ENCODE measurements around the gene HEXD. TPM values are rescaled to one million over a fixed set of nuclear protein-coding genes. Genes with fewer than 3 reads are reported as not detected.

HEXD gene
- total RNA-seq, 1 experiment from 2014 or later, result 30.0 TPM

- H3K9me2 ChIP-seq (ENCODE audit: insufficient read depth), result no peaks in the 10 kb centered on the region
- no peak overlapping the region for H2AFZ ChIP-seq
- no peaks in the 10 kb centered on the region for H3K27me3 ChIP-seq (ENCODE audit: insufficient read depth, low read depth)
- BruUV-seq (replicated peaks), result no TSS peak
- H3F3A ChIP-seq (ENCODE audit: insufficient read depth, low read depth), result no peaks in the 10 kb centered on the region
- H3K27ac ChIP-seq, result no peak overlapping the region
- H3K9me3 ChIP-seq (ENCODE audit: insufficient read depth, low read depth), result no peaks in the 10 kb centered on the region
- H3K4me3 ChIP-seq, result no peak overlapping the region
- ChIA-PET POLR2A (ENCODE audit: unreplicated experiment) (no interaction called here), CTCF (no interaction called here)
- intact Hi-C loops (cut with micrococcal nuclease; ENCODE audit: unreplicated experiment), result no loop called here
- no peaks in the 10 kb centered on the region for H3K4me1 ChIP-seq (replicated peaks; ENCODE audit: insufficient read depth)
- H3K4me2 ChIP-seq, result no peak overlapping the region
- no peaks in the 10 kb centered on the region for H4K20me1 ChIP-seq (ENCODE audit: insufficient read depth)
- no peak for DNase-seq
- no peaks in the 10 kb centered on the region for H3K36me3 ChIP-seq (ENCODE audit: low read depth)
- TF ChIP-seq CTCF (conservative IDR thresholded peaks at IDR 0.05) (no peak), EZH2 (IDR thresholded peaks at IDR 0.05; ENCODE audit: low read depth) (no peak)
- no peaks in the 10 kb centered on the region for H3K79me2 ChIP-seq (ENCODE audit: low read depth)
Measured at GRCh38 chr17:82479602-82480001, 61.5 kb downstream of the HEXD start.

GRCh38 chr17:82480318-82480717 lies 62.2 kb downstream of the HEXD start:
- no peaks in the 10 kb centered on the region for H3K79me2 ChIP-seq (ENCODE audit: low read depth)
- no peaks in the 10 kb centered on the region for H3K9me2 ChIP-seq (ENCODE audit: insufficient read depth)
- no peaks in the 10 kb centered on the region for H3F3A ChIP-seq (ENCODE audit: insufficient read depth, low read depth)
- TF ChIP-seq EZH2 (IDR thresholded peaks at IDR 0.05; ENCODE audit: low read depth) (no peak), CTCF (conservative IDR thresholded peaks at IDR 0.05) (no peak)
- no peaks in the 10 kb centered on the region for H3K9me3 ChIP-seq (ENCODE audit: insufficient read depth, low read depth)
- CTCF ChIA-PET, result no interaction called here
- no peaks in the 10 kb centered on the region for H3K4me1 ChIP-seq (replicated peaks; ENCODE audit: insufficient read depth)
- H3K27me3 ChIP-seq (ENCODE audit: insufficient read depth, low read depth), result no peaks in the 10 kb centered on the region
- H3K4me2 ChIP-seq, result no peak overlapping the region
- H3K27ac ChIP-seq, result no peak overlapping the region
- no peak for DNase-seq
- no peak overlapping the region for H2AFZ ChIP-seq
- no peaks in the 10 kb centered on the region for H3K36me3 ChIP-seq (ENCODE audit: low read depth)
- intact Hi-C loops (cut with micrococcal nuclease; ENCODE audit: unreplicated experiment), result no loop called here
- no TSS peak for BruUV-seq (replicated peaks)
- no peak overlapping the region for H3K4me3 ChIP-seq
- POLR2A ChIA-PET (ENCODE audit: unreplicated experiment), result no interaction called here
- no peaks in the 10 kb centered on the region for H4K20me1 ChIP-seq (ENCODE audit: insufficient read depth)

- no TSS peak for BruUV-seq (replicated peaks)
- no peak for DNase-seq
- Histone ChIP-seq H4K20me1 (ENCODE audit: insufficient read depth) (no peaks in the 10 kb centered on the region), H3K79me2 (ENCODE audit: low read depth) (no peaks in the 10 kb centered on the region), H3K4me1 (replicated peaks; ENCODE audit: insufficient read depth) (no peaks in the 10 kb centered on the region), H3K4me3 (no peak overlapping the region), H3K9me3 (ENCODE audit: insufficient read depth, low read depth) (no peaks in the 10 kb centered on the region), H3K27ac (no peak overlapping the region), H3K9me2 (ENCODE audit: insufficient read depth) (no peaks in the 10 kb centered on the region), H3K4me2 (no peak overlapping the region), H3K27me3 (ENCODE audit: insufficient read depth, low read depth) (no peaks in the 10 kb centered on the region), H2AFZ (no peak overlapping the region), H3F3A (ENCODE audit: insufficient read depth, low read depth) (no peaks in the 10 kb centered on the region), H3K36me3 (ENCODE audit: low read depth) (no peaks in the 10 kb centered on the region)
- intact Hi-C loops (cut with micrococcal nuclease; ENCODE audit: unreplicated experiment), result no loop called here
- ChIA-PET CTCF (no interaction called here), POLR2A (ENCODE audit: unreplicated experiment) (no interaction called here)
- TF ChIP-seq EZH2 (IDR thresholded peaks at IDR 0.05; ENCODE audit: low read depth) (no peak), CTCF (conservative IDR thresholded peaks at IDR 0.05) (no peak)
Measured at GRCh38 chr17:82483204-82483660, 65.1 kb downstream of the HEXD start.
